Renal pelvis (tissue), 4 donors: ENCODE data around the gene TMEM165. TPM values are rescaled to one million over a fixed set of nuclear protein-coding genes. Genes with fewer than 3 reads are reported as not detected.

ENCODE experiments used
- DNase-seq: peaks from one replicate; pipeline ENCODE4 v3.0.0-alpha.2; 2013
- polyA plus RNA-seq, 3 donors: library from polyadenylated mRNA; unstranded; fragments of 120-200 nt; gene quantifications; one replicate each; pipeline ENCODE4 v1.2.1, GENCODE V29; 2013; ENCODE audit not compliant: insufficient read length in 3 of 3

TMEM165 gene
- polyA plus RNA-seq, 3 donors = 71.1 to 87.6 (median 85.8) TPM

DNA sequence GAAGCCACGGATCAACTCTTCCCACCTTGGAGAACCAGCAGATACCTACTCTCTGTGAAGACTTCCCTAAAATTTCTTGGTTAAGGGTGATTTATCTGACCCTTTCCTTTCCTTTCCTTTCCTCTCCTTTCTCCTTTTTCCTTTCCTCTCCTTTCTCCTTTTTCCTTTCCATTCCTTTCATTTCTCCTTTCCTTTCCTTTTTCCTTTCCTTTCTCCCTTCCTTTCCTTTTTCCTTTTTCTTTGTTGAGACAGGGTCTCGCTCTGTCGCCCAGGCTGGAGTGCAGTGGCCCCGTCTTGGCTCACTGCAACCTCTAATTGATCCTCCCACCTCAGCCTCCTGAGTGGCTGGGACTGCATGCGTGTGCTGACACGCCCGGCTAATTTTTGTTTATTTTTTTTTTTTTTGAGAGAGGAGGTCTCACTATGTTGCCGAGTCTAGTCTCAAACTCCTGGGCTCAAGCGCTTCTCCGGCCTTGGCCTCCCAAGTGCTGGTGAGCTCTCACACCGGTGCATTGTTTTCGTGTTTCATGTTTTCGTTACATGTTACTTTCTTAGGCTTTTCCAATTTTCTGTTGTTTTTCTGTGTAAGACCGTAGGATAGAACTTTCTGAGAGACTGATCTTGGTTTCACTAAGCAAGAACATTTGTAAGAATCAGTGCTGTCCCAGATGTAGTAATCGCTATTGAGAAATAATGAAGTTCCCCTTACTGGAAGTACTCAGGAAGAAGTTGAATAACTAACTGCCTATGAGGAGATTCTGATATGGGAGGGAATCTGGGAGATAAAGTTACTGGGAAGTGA lies 2.0 kb downstream of the TMEM165 start:
- DNase-seq = no peak

DNA sequence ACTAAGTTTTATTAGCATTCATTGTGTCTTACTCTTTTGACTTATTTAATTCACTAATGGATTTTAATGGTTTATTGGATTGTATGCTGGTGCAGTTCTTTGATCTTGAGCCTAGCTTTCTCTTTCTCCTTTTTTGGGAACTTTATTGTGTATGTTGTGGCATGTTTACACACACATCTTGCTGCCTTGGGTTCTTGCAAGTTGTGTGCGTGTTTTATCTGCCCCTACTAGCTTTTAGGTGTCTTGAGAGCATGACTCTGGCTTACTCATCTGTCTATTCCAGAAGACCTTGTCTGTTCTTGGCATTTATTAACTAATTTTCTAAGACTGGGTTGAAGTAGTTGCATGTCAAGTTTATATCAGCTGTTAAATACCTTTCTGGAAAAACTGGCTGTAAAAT lies 2.7 kb downstream of the TMEM165 start:
- DNase-seq = no peak

DNA sequence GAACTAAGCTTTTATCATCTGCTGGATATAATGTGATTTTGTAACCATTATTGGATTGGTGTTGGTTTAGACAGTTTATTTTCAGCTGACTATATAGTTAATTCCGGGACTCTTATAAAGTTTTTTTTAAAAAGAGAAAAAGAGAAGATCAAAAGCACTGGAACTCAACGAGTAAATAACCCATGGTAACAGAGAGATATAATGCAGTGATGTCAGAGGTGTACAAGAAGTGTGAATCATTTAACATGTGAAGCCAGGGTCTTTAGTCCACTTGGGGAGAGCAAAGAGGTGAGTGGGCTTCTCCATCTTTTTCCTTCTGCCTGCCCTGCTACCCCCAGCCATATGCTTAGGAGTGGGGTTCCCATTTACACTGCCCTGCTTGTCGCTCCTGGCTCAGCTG lies 3.2 kb downstream of the TMEM165 start:
- no peak for DNase-seq

DNA sequence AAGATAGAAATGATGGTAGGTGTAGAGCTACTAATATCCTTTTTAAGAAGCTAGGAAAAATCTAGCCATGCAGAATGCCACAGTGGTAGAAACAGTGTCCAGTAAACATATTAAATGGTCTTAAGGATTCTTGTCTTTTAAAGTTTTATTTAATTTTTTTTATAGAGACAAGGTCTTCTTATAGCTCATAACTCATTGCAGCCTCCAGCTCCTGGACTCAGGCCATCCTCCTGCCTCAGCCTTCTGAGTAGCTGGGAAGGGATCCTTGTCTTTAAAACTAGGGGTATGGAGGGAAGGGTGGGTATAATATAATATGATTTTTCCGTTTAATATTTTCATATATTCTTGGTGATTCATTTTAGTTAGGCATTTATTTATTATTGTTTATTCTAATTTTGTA lies 3.8 kb downstream of the TMEM165 start:
- no peak for DNase-seq

DNA sequence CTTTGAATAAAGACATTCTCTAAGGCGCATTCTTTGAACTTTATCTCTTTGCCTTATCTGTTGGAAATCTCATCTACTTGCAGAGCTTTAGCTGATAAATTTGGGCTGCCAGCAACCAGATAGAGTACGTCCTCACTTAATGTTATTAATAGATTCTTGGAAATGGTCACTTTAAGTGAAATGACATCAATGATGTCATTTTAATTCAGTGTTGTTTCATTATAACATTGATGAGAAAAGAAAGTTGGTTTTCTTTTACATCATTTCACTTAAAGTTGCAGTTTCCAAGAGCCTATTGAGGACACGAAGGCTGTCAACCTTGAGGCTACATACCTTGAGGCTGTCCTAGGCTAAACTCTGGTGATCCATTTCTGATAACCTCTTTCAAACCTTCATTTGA lies 9.3 kb downstream of the TMEM165 start:
- no peak for DNase-seq

DNA sequence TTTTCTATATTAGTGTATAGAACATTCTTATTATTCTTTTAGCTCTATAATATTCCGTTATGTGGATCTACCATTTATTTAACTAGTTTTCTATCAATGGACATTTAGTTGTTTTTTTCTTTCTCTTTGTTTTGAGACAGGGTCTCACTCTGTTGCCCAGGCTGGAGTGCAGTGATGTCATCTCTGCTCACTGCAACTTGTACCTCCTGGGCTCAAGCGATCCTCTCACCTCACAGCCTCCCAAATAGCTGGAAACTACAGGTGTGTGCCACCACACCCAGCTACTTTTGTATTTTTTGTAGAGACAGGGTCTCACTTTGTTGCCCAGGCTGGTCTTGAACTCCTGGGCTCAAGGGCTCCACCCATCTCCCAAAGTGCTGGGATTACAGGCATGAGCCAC lies 10.8 kb downstream of the TMEM165 start:
- DNase-seq = no peak

DNA sequence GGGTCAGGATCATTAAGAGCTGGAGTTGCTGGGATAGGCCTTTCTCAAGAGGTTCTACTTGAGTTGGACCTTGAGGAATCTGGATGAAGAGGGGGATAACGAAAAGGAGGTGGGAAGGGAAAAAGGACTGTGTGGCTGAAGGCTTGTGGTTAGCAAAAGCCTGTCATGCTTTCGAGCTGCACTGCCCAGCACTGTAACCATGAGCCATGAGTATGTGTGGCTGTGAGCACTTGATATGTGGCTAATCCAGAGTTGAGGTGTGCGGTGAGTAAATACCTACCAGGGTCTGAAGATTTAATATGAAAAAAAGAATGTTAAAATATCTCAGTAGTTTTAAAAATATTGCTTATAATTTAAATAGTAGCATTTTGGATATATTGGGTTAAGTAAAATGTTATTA lies 11.4 kb downstream of the TMEM165 start:
- DNase-seq = no peak

DNA sequence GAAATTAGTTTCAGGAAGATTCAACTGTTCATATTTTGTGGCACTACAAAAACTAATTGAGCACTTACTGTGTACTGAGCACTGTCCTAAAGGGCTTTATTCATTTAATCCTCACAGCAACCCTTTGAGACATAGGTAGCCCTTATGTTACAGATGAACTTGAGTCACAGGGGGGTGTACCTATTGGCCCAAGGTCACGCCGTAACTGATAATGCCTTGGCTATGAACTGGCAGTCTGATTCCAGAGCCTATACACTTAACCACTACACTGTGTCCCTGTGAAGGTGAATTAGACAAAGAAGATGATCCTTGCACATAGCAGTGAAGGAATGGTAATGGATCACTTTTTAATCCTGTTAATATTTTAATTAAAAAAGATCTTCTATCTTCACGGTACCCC lies 12.0 kb downstream of the TMEM165 start:
- DNase-seq = no peak

DNA sequence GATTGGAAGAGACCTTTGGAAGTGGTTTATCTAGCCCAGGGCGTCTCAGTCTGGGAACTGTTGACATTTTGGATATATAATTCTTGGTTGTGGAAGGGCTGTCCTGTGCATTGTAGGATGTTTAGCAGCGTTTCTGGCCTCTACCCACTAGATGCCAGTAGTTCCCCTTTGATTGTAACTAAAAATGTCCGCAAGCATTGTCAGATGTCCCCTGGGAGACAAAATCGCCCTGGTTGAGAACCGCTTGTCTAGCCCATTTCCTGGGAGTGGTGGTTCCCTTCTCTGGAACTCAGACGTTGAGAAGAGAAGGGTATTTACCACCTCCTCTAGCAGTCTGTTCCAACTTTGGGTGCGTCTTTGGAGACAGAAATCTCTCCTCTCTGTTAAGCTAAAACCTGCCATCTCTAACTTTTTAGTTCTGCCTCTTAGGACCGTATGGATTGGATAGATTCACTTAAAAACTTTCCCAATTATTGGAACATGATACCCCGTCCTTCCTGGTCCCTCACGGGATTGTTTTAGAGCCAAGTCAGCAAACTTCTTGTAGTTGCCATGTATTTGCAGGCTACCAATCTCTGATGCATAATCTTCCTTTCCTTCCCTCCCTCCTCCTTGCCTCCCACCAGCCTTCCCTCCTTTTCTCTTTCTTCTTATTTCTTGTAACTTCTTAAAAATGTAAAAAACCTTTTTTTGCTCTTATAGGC lies 13.9 kb downstream of the TMEM165 start:
- no peak for DNase-seq

DNA sequence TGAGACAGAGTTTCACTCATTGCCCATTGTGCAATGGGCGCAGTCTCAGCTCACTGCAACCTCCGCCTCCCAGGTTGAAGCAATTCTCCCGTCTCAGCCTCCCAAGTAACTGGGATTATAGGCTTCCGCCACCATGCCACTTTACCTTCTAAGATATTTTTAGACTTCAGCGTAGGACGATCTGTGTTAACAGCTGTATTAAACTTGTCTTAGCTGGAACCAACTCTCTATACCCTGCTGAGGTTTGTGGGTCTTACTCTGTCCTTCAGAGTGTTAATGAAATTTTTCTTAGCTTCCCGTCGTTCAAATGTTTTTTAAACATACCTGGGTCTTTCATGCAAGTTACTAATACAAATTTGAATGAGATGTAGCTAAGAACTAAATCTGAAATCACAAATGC lies 14.7 kb downstream of the TMEM165 start:
- no peak for DNase-seq

DNA sequence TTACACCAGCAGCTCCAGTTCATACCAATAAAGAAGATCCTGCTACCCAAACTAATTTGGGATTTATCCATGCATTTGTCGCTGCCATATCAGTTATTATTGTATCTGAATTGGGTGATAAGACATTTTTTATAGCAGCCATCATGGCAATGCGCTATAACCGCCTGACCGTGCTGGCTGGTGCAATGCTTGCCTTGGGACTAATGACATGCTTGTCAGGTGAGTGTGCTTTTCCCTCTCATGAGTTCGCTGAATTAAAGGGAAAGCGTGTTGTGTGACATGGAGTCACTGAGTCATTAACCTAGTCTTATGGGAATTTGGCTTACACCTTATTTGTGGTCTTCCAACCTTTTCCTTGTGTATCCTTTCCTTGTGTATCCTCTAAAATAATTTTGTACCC lies 15.9 kb downstream of the TMEM165 start:
- DNase-seq = no peak

DNA sequence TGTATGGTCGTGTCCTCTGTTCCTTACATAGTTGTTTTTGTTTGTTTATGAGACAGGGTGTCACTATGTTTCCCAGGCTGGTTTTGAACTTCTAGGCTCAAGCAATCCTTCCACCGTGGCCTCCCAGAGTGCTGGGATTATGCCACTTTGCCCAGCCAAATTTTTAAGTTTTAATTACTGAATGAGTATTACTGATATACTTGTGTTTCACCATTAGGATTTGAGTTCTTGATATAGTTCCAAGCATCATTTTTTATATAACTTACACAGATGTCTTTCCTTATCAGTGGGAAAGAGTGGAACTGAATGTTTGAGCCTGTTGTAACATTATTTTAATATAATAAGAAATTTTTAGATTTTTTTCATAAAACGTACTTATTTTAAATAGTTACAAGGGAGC lies 20.4 kb downstream of the TMEM165 start:
- DNase-seq = no peak

DNA sequence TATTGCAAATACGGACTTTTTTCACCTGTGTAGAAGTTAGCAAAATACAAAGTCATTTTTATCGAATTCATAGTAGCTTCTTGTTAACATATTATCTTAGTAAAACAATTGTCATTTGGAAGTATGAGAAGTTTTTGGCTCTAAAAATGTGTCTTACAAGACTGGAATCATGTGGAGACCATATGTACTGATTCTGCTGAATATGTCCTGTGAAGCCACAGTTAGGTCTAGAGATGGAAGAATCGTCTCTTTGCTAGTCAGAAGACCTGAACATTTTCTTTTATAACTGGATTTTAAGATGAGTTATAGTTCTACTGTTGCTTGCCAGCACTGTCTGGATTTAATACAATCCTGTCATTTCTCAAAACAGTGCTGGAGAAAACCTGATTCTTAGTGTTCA lies 29.0 kb downstream of the TMEM165 start:
- no peak for DNase-seq

DNA sequence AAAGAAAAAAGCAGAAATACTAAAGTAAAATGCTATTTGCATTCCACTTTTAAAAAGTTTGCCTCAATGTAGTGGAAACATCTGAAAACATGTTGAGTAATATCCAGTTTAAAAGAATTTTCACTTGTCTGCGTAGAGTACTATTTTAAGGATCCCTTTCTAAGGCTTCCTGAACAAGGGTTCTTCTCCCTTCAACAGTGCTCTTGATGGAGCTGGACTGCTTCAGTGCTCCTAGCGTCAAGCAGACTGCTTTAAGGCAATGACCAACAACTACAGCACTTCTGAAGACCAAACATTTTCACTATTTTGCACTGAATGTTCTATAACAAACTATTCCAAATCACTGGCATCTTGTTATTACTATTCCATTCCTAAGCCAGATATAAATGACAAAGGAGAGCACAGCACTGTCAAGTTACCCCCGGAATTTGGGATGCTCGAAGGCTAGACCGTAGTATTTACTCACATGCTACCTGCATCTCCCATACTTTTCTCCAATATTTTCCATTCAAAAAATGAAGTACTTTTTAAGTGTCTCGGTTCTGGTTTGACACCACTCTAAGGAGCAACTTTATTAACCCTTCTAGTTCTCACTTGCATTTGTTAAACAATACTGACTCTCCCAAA lies 36.1 kb downstream of the TMEM165 start:
- no peak for DNase-seq

DNA sequence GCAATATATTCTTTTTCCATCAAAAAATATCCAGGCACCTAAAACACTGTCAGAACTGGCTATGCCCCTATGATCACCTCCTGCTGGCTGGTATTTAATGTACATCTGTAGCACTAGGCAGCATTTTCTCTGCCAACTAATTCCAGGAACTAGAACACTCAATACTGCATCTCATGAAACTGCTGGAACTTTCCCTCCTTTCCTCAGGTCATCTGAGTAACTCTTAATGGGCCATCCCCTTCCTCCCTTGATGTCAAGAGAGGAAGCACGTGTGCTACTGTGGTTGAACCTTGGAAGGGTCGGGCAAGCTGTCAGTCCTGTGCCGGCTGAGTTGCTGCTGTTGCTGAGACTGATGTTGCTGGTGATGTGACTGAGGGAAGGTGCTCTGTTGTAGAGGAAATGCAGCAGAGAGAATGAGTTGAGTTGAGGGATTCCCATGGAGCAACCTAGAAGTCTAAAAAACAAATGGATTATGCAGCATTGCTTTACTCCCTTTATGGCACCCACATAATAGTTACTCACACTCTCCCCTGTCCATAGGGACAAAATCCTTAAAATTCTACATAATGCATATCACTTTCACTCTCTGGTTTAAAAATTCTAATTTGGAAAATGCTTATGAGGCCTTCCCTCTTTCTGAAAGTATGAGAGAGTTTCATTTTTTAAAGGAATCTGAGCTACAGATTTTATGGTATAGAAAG lies 39.5 kb downstream of the TMEM165 start:
- no peak for DNase-seq

DNA sequence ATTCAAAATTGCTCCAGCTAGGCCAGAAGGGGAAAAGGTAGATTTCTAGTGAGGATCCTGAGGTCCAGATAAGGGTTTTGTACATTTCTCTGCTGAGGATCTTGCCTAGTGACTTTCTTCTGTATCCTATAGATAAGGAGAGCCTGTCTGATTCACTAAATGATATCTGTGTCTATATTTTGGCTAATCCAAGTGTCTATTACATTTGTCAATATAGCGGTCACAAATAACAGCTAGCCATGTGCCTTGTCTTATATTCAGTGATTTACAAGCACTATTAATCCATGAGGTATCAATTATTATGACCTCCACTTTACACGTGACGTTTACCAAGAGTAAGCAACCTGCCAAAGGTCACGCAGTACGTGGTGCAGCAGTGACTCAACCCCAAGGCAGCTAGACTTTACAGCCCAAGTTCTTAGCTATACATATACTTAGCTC lies 41.6 kb downstream of the TMEM165 start:
- no peak for DNase-seq

DNA sequence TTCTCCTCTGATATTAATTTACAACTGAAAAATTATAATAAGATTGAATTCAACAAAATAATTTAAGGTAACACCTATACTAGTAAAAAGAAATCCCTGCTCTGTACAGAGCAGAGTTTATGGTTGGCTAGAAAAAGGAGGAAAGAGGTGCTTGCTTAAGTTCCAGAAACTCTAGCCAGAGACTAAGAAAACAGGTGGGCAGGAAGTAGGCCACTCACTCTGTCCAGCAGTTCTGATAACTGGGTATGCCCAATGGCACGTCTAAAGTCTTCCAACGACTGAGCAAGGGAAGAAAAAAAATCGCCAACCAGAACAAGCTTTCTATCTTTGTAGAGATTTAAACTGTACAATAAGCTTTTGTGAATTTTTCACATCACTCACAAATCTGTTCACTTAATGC lies 42.1 kb downstream of the TMEM165 start:
- no peak for DNase-seq

DNA sequence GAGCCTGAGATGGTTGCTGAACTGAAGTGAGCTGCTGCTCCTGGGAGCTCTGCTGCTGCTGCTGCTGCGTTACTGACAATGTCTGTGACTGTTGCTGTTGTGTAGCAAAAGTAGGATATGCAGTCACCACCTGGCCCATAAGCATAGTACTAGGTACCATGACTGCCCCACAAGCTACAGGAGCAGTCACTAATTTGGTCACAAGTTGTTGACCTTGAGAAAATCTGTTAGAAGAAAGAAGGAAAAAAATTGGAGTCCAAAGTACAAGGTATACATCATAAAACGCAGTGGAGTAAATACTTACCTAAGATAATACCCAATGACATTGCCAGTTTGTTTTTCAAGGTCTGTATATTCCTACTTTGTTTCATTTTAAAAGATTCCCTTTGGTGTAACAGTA lies 42.6 kb downstream of the TMEM165 start:
- DNase-seq = no peak

DNA sequence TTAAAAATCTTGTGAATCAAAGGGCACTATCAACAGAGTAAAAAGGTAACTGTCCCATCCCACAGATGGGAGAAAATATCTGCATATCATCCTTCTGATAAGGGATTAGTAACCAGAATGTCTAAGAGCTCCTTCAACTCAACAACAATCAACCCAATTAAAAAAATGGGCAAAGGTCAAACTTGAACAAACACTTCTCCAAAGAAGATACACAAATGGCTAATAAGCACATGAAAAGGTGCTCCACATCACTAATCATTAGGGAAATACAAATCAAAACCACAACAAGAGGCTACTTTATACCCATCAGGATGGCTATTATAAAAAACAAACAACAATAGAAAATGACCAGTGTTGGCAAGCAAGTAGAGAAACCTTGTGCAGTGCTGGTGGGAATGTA lies 43.3 kb downstream of the TMEM165 start:
- DNase-seq = no peak

DNA sequence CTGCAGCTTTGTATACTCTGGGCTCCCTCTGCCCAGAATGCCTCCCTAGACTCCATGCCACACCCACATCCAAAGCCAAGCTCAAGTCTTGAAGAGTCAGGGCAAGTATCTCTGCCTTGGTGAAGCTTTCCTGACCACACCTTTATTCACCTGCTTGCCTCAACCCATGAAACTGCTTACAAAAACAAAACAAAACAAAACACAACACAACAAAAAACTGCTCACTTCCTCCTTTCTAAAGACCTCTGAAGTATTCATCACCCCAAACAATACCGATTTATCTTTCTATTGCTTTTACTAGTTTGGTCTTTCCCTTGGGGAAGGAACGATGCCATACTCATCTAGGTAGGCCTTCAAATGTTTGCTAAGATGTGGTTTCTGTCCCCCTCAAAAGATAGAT lies 45.0 kb downstream of the TMEM165 start:
- DNase-seq = no peak

DNA sequence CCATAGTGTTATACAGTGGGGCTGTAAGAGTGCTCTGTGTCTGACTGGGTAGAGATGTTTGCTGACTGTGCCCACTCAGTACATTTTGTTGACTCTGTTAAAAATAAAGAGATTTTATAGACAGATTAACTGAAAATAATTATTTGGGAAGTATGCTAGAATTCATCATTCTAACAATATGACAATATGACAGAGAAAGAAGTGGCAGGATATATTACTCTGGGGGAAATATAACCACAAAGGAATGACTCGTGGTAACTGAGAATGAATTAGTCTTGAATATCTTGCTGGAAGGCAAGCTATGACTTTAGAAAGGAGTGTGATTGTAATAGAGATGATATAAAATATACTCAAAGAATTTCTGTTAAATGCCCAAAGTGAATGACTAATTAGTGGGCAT lies 46.8 kb downstream of the TMEM165 start:
- DNase-seq = no peak

DNA sequence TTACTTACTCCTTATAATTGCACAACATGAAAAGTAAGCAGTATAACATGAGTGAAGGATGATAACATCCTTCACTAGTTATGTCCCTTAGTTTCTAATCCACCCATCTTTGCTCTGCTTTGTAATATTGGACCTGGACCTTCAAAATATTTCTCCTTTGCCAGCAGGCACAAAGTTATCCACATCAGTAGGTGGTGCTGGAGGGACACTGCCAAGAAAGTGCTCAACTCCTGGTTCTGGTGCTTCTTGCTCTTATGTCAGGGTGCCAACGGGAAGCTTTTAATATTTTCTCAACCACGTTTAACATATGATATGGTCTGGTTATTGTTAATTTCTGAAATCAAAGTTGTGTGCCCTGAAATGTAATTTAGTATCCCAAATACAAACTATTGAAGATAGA lies 49.1 kb downstream of the TMEM165 start:
- DNase-seq = no peak
